ENCODE results near the gene SLX4IP.

The SLX4IP gene

GRCh38 chr20:10427060-10427692 is 7.9 kb upstream of the SLX4IP start:
- DNase-seq (ENCODE audit: insufficient read length, low spot score) (no peak), FAIRE-seq (no peak)

DNA sequence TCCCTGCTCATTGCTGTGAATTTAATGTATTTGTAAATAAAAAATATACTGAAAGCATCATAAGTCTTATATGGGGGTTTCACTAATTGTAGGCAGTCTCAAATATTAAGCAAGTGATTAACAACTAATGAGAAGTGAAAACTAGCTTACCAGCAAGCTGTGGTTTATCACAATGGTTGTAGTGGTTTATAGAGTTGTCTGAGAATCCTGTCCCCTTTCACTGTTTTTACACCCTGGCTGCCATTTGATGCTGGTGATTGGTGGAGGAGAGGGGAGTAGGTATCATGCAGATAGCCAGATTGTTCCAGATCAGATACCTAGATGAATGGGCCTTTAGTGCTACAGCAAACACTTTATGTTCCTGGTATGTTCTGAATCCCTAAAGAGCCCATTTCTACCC is 7.1 kb upstream of the SLX4IP start:
- DNase-seq (ENCODE audit: insufficient read length, low spot score) (no peak), FAIRE-seq (no peak)

- no peak for FAIRE-seq
- no peak for DNase-seq (ENCODE audit: insufficient read length, low spot score)
Observed at GRCh38 chr20:10429443-10429981, 5.6 kb upstream of the SLX4IP start.

DNA sequence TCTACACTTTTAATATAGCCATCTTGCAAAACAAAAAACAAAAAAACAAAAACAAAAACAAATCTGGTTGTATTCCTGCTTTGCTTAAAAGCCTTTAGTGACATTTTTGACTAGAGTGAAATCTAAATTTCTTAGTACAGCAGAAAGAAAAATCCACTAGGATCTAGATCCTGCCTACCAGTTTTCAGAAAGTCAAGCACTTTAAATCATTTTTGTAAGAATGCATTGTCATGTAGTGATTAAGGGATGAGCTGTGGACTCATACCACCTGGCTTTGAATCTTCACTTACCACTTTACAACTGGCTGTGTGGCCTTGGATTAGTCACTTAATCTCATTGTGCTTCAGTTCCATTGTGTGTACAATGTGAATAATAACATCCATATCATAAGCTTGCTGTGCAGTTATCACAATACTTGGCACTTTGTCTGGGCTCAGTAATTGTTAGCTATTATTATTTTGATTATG is 5.1 kb upstream of the SLX4IP start:
- DNase-seq (ENCODE audit: insufficient read length, low spot score) (no peak), FAIRE-seq (no peak)

DNA sequence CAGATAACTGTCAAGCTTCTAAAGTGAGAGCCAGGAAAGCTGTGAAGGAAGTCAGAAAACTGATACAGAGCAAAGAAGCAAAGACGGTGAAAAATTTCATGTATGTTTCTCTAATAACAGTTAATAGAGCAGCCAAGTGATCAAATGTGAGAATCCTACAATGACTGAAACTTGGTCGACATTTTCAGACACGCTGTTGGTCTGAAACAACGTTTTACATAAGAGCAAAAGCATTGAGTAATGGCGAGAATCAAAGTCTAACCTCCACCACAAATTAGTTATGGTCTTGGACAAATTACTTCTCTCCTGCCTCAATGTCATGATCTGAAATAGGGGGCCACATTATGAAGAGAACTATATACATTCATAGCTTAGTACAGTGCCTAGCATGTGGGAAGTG is 4.4 kb upstream of the SLX4IP start:
- FAIRE-seq (no peak), DNase-seq (ENCODE audit: insufficient read length, low spot score) (no peak)

DNA sequence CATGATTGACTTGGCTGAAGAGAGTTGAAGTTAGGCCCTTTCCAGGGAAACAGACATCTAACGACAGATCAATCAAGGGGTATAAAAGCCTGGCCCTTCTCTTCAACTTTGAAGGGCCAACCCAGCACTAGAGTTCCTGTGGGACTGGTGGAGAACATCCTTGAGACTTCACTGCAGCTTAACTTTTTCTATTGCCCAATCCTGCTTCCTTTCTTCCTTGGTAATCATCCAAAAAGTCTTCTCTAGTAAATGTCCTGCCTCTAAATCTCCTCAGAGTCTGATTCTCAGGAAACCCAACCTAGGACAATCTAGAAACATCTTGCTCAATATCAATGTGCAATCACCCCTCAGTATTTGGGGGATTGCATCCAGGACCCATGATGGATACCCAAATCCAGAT is 3.0 kb upstream of the SLX4IP start:
- DNase-seq (ENCODE audit: insufficient read length, low spot score) (no peak), FAIRE-seq (no peak)

DNA sequence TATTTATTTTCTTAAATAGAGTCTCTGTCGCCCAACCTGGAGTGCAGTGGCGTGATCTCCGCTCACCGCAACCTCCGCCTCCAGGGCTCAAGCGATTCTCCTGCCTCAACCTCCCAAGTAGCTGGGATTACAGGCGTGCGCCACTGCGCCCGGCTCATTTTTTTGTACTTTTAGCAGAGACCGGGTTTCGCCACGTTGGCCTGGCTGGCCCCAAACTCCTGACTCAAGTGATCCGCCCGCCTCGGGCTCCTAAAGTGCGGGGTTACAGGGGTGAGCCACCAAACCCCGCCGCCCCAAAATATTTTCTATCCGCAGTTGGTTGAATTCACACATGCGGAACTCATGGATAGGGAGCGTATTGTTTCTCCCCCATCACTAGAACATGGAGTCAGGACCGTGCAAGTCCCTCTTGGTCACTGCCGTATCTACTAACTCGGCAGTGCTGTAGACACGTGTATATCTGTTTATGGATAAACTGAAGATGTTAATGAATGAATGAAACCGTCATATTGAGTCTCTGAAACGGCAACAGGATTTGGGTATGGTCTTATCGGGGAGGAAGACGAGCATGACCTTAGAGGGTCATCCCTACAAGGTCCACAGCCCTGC is 2.0 kb upstream of the SLX4IP start:
- DNase-seq (ENCODE audit: insufficient read length, low spot score), result no peak
- FAIRE-seq, result no peak

DNA sequence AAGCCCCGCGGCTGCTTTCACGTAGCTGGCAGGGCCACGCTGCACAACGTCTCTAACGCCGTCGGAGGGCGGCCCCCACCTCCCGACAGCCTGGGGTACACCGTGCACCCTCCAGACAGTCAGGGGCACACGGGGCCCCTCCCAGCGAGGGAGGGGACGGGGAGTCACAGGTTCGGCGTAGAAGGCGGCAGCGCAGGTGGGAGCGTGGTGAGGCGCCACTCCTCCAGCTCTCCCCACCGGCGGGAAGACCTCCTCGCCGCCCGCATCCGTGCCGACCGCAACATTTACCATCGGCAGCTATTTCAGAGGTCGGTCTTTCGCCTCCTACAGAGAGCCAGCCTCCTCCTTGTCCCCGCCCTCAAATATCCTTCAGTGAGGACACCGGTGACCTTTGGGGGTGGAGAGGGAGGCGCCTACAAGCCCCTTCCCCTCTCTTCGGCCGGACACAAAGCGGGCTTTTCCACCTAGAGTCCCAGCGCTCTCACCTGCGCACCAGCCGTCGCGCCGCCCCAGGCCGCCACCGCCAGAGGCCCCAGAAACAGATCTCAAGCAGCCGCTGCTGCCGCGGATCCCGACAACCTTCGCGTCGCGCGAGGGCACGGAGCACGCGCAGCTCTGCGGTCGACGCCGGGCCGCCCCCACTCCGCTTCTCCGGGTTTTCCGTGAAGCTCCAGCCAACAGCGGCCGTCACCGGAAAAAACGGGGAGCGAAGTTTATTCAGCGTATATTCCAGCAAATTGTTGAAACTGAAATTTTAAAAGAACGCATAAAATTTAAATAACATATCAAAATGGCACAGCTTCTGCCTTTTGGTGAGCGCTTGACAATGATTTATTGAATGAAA is 1.3 kb upstream of the SLX4IP start, which contains the start of gene MKKS:
MKKS (minus strand) TSS at position 600 of the 844 bp plus-strand sequence. CDS start 20,708 bp downstream, outside the sequence.
- FAIRE-seq (peak; percentile 67), DNase-seq (ENCODE audit: insufficient read length, low spot score) (peak; percentile 79)

DNA sequence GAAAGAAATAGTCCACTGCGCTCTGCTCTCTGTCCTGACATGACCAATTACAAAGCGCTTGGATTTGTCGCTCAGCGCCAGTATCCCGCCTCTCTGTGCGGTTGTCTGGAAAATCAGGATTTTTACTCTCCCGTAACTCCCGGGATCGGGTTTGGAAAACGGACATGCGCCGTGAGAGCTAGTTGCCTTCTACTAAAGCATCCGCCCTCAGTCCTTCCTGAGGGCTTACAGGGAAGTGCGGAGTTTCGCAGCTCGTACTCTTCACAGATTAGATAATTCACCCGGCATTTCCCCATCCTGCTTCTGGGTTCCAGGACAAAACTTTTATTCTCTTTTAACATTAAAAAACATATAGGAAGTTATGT is 656 bp upstream of the SLX4IP start:
- FAIRE-seq, result no peak
- DNase-seq (ENCODE audit: insufficient read length, low spot score), result peak; percentile 87

- FAIRE-seq (no peak), DNase-seq (ENCODE audit: insufficient read length, low spot score) (no peak)
Observed at GRCh38 chr20:10436053-10436699, 1.1 kb downstream of the SLX4IP start.

DNA sequence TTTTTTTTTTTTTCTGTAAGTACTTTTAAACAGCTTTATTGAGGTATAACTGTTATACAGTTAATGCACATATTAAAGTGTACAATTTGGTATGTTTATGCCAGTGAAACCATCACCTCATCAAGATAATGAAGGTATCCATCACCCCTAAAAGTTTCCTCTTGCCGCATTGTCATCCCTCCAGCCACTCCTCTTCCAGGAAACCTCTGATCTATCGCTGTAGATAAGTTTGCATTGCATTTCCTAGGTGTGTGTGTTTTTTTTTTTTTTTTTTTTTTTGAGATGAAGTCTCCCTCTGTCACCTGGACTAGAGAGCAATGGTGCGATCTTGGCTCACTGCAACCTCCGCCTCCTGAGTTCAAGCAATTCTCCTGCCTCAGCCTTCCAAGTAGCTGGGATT is 3.1 kb downstream of the SLX4IP start:
- DNase-seq (ENCODE audit: insufficient read length, low spot score), result no peak
- no peak for FAIRE-seq

- no peak for FAIRE-seq
- DNase-seq (ENCODE audit: insufficient read length, low spot score), result no peak
Observed at GRCh38 chr20:10443936-10444335, 8.8 kb downstream of the SLX4IP start.

DNA sequence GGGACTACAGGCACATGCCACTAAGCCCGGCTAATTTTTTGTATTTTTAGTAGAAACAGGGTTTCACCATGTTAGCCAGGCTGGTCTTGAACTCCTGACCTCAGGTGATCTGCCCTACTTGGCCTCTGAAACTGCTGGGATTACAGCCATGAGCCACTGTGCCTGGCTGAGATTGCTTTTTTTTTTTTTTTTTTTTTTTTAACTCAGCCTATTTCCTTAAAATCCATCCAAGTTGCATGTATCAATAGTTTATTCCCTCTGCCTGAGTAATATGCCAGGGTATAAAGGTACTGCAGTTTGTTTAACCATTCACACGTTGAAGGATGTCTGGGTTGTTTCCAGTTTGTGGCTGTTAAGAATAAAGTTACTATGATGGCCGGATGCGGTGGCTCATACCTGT is 10.7 kb downstream of the SLX4IP start:
- FAIRE-seq, result no peak

GRCh38 chr20:10447028-10447427 is 11.9 kb downstream of the SLX4IP start:
- FAIRE-seq, result peak; percentile 60

More for the DNA sequence above, 10.7 kb downstream of the SLX4IP start:
- DNase-seq (ENCODE audit: insufficient read length, low spot score), result no peak

GRCh38 chr20:10448270-10449156 is 13.4 kb downstream of the SLX4IP start:
- FAIRE-seq (no peak), DNase-seq (ENCODE audit: insufficient read length, low spot score) (no peak)

More at GRCh38 chr20:10447028-10447427, 11.9 kb downstream of the SLX4IP start:
- peak; percentile 79 for DNase-seq (ENCODE audit: insufficient read length, low spot score)

GRCh38 chr20:10449270-10449669 is 14.2 kb downstream of the SLX4IP start:
- DNase-seq (ENCODE audit: insufficient read length, low spot score) (no peak), FAIRE-seq (no peak)

DNA sequence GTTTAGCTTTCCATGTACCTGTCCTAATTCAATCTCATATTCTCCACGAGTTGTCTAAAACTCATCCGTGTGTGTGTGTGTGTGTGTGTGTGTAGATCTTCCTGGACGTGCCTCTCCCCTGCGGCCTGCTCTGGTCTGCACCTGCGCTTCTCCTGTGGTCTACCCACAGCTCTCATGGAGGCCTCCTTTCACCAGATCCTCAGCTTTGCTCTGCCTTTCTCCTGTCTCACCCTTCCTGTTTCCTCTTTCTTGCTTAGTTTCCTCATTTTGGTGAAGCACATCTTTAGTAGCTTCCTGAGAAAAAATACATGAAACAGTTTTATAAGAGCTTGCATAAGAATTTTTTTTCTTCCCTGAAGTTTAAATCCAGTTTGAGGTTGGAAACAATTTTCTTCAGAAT is 18.1 kb downstream of the SLX4IP start:
- FAIRE-seq (no peak), DNase-seq (ENCODE audit: insufficient read length, low spot score) (no peak)

DNA sequence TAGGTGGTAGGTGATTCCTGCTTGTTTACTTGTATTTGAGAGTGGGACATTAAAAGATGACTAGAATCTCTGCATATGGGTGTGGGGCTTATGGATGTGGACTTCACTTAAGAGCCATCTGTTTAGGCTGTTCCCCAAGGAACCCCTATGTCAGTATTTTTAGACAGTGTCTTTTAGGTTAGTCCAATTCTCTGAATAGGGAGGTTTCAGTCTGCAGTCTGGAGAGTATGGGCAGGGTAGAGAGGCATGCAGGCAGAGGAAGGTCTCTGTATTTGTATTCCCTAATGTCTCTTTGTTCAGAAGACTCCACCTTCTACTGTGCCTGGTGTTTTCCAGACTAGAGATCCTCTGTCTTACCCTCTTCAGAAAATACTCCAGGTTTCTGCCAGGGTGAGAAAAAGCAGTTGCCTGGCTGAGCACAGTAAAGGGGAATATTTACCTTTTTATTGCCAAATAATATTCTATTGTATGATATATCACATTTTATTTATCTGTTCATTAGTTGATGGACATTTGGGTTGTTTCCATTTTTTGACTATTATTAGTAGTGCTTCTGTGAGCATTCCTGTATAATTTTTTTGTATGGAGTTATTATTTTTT is 19.1 kb downstream of the SLX4IP start:
- FAIRE-seq, result no peak
- no peak for DNase-seq (ENCODE audit: insufficient read length, low spot score)

- DNase-seq (ENCODE audit: insufficient read length, low spot score) (no peak), FAIRE-seq (no peak)
Observed at GRCh38 chr20:10461495-10461894, 26.4 kb downstream of the SLX4IP start.

Measured in HTR-8/SVneo (cell line).